HG03354 (cell line): ENCODE measurements around the gene AUTS2.

Source experiments
- ATAC-seq: cut with Tn5 transposase; IDR thresholded peaks from one replicate; pipeline ENCODE4 v1.9.1; 2021; ENCODE audit warnings: mild to moderate bottlenecking; ENCODE audit not compliant: unreplicated experiment, poor library complexity, severe bottlenecking

Gene AUTS2

DNA sequence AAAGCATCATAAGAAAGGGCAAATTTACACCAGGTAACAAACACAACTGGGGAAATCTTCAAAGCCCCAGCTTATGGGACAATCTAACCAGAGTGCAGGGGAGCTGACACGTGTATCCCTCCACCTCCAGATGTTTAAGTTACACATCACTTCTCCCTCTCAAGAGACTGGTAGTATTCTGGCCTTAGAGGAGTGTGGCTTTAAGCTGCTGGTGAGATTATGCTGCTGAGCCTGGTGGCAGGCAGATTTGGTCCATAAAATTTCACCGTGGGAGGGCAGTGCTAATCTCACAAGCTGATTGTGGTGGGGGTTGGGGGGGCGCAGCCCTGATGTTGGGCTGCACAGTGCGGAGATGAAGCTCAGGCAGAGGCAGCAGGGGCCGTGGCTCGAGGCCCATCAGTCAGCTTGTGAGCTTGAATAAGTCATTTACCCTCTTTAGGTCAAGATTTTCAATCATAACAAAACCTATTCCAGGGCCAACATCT lies 1102.7 kb downstream of the AUTS2 start:
- no peak for ATAC-seq

DNA sequence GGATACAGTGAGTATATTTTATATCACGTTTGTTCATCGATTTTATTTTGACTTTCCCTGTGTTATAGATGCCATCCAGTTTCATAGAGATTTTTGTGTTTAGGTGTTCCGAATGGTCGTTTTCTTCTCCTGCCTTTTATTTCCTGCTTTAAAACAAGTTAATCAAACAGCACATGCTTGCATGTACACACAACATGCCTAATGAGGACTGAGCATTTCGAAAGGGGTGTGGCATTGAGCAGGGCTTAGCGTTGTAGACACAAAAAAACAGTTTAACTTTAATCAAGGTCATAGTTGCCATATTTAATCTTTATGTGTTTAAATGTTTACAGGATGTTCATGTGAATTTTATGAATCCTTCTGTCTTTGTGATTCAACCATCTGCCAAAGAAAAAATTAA lies 1103.2 kb downstream of the AUTS2 start:
- ATAC-seq: no peak

DNA sequence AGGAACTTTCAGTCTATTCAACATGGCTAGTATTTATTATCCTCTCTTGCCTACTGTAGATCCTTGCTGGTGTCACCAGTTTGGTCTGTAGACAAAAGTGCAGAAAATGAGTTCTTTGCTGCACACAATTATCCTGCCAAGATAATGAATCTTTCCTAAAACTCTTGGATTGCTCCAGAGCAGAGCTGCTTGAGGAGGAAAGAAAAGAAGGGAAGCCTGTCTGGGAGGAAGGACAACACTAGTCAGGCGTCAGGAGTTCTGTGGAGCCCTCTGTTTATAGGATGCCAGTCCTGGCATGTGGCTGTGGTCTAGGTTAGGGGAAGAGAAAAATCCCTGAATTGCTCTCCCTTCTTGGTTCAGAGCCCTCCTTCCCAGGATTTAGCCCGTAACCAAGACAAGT lies 1103.7 kb downstream of the AUTS2 start:
- no peak for ATAC-seq

GRCh38 chr7:70703785-70704184 lies 1105.5 kb downstream of the AUTS2 start:
- ATAC-seq: no peak

DNA sequence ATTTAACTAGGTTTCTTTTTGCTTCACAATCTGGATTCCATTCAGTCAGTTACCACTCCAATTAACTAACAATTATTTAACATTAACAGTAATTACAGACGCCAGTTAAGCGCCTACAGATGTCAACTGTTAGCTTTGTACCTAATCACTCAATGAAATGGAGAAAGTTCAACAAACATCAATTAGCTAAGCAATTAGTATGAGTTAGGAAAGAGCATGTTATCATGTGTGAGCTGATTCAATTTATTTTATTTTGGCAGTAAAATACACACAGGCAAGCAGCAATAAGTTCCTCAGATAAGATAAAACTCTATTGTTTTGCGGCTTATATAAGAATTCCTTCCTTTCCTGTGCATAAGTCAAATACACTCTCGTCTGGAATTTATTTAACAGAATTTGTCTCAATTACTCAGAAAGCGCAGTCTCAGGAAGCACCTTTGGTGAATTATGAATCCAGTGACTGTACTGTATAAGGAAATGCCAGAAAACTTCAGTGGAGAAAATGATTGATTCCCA lies 1106.6 kb downstream of the AUTS2 start:
- ATAC-seq: no peak

DNA sequence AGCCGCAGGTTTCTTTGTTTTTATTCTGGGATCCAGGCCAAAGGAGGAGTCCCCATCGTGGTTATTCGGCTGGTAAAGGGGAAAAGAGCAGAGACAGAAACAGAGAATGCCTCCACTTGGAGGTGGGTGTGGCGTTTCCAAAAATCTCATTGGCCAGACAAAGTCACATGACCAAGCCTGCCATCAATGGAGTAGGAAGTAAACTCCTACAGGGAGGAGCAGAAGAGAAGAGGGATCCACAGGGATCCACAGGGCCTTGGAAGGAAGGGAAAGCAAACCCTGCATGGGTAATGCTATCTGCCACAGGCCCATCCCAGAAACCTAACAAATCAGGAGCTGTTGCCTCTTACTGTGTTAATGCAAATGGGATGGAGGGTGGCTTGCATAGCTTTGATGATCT lies 1107.9 kb downstream of the AUTS2 start:
- no peak for ATAC-seq

GRCh38 chr7:70706698-70707097 lies 1108.4 kb downstream of the AUTS2 start:
- no peak for ATAC-seq

DNA sequence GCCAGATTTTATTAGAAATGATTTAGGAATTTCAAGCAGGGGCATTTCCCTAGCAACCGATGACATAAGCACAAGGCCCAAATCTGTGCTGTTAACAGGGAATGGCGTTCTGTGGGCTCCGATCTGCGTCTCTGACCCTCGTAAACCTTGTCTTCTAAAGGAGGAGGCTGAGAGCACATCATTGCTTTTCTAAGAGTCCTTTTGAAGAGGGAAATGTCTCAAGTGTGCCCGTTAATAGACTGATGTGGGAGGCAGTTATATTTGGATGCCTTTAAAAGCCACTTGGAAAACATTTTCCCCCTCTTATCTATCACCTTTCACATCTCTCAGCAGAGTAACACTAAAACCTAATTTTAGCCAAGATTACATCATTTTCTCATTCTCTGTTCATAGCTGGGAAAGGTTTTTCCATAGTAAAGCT lies 1109.6 kb downstream of the AUTS2 start:
- ATAC-seq: no peak

DNA sequence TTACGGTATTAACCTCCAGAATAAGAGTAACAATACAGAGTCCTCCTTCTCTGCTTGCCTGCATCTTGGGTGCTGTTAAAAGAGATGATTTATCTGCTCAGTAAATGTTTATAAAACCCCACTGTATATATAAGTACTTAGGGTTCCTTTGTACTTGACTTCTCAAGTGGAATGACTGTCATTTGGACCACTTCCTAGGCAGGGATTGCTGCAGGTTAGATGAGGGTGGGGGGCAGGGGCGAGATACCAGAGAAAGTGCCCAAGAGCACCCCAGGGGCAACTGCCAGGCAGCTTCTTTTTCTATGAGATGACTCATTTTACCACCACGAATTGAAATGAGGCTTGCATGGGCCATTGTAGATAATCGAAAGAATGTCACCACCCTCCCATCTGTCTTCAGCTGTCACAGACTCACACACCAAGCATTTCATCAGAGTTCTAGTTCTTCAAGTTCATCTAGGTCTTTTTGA lies 1111.8 kb downstream of the AUTS2 start:
- no peak for ATAC-seq

GRCh38 chr7:70710651-70711050 lies 1112.4 kb downstream of the AUTS2 start:
- ATAC-seq: no peak

DNA sequence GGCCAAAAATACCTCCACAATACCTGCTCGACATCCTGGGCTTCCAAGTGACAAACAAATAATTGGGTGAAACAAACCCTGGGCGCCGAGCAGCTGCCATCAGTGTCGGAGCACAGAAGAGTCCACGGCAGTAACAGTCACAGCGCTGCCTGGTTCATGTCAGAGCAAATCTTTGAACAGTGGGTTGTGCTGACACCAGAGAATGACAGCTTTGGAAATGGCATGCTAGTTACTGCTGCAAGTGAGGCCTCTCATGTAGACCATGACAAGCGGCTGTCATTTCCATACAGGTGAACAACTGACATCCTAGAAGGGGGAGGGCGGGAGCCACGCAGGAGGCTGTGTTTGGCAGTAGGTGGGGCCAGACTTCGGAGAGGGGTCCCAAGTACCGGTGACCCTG lies 1113.2 kb downstream of the AUTS2 start:
- no peak for ATAC-seq

- ATAC-seq: no peak
These were observed 1114.7 kb downstream of the AUTS2 start for GRCh38 chr7:70712942-70713341.

DNA sequence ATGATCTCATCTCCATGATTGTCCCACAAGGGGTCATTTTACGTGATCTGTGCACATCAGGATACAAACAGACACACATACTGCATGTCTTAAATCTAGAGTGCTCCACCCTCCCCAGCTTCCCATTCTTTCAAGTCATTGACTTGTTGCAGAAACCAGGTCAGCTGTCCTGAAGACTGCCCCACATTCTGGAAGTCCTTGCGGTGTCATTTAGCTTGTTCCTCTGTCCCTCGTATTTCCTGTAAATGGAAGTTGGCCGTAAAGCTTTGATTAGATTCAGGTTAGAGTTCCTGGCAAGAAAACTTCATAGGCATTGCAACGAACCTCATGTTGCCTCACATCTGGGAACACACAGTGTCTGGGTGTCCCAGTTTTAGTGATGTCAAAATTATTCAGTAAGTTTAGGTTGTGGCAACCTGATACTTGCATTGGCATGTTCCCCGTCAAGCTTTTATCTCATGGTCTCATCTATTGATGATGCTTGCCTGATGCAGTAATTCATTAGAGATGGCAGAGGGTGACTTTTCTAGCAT lies 1116.3 kb downstream of the AUTS2 start:
- ATAC-seq: no peak

DNA sequence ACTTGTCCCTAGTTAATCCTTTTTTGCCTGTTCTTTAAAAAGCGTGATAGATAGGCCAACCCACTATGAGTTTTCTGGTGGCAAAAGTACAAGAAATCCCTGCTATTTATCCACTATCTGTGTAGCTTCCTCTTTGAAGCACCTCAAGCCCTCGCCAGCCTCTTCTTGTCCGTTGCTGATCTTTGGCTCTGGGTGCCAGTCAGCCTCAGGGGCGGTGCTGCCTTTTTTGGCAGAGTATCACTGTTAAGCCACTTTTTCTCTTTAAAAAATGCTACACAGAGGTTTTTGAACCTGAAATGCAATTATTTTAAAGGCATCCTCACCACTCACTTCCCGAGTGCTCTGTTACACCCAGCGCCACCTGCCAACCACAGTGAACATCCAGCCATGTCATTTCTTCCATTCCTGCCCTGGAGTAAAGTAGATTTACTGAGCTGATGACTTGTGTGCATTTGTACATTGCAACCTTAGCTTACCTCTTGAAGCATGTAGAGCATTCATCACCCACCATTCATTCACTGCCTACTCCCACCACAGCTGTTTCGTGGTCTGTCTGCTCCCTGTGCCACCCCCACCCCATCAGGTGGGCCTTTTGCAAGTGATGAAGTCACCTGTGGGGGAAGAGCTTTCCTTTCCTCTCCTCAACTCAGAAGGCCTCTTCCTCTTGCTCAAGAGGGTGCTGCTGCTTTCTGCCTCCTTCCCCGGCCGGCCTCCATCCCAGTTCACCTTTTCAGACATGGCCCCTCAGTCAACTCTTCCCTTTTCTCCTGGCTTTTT lies 1119.5 kb downstream of the AUTS2 start:
- ATAC-seq: no peak

DNA sequence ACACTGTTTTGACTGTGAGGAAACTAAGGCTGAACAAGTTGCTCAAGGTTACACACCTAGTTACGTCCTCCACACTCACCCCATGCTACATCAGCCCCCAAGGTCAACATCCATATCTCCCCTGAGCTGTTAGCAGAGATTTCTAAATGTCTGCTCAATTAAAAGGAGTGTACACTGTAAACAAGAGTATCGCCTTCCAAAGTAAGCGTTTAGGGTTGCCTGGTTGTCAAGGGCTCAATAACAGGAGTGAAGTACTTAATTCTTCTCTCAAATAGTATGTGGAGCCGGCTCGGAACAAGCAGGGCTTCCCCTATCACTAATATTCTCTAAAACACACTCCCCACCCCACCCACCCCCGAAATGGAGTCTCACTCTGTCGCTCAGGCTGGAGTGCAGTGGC lies 1120.8 kb downstream of the AUTS2 start:
- no peak for ATAC-seq

DNA sequence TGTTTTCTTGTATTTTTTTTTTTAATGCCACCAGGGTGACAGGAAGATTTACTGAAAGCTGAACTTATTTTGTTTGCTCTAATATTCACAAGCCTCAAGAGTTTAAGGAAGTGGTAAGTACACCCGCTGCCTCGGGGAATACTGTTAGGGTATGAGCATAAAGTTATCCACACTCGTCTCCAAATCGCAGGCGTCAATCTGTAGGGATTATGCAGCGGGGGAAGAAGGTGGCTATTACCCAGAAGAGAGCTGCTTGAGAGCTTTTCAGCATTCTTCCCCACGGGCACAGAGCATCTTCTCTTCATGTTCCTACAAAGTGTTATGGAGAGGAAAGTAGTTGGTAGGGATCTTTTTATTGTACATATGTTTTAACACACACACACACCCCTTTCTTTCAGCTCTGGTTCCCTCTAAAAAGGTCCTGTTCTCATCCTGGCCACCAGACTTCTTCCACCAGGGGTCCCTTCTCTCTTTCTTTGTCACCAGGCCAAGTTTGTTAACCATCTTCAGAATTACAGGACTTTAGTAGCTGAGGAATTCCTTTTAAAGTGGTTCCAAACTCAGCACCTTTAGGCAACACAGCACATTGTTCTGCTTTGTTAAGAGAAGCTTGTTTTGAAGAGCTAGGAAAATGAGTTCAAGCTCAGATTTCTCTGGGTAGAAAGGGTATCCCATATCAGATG lies 1122.1 kb downstream of the AUTS2 start:
- ATAC-seq: no peak

DNA sequence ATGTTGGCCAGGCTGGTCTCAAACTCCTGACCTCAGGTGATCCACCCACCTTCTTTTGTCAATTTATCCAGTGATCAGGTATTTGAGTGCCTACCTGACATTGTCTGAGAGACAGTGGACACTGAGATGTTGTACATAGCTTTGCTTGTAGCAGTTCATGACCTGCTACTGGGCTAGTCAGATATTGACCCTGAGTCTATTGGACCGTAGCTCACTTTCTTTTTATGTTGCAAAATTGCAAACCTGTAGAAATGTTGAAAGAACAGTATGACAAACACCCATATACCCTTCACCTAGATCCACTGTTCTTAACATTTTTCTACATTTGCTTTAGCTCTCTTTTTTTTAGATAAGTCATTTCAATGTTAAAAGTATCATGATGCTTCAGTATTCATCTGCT lies 1123.2 kb downstream of the AUTS2 start:
- ATAC-seq: no peak

- no peak for ATAC-seq
These were observed 1125.1 kb downstream of the AUTS2 start for GRCh38 chr7:70723339-70723738.

DNA sequence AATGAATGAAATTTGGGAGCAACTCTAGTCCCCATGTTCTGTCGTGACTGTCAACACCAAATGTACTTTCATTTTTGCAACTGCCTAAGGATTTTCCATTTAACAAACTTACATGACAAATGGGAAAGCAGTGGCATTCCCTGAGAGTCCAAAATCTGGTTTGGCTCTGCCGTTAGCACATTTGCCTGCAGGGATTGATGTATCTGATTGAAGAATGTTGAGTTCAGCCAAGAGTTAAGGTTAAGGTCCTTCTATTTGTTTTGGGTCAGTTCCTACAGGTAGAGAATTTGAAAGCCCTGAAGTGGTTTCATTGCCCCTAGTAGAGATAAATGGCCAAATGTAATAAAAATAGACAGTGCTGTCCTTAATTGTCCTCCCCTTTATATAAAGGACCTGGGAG lies 1127.2 kb downstream of the AUTS2 start:
- no peak for ATAC-seq

- ATAC-seq: no peak
These were observed 1128.0 kb downstream of the AUTS2 start for GRCh38 chr7:70726294-70726693.

GRCh38 chr7:70726951-70727378 lies 1128.7 kb downstream of the AUTS2 start:
- no peak for ATAC-seq
